UCSD-AML1 (cell line): Measurements from ENCODE around the gene PPP1R9B.

Experiments used
- DNase-seq: peaks from one replicate; lab custom pipeline; 2025; ENCODE audit not compliant: unreplicated experiment; lab: John Stamatoyannopoulos, UW

The PPP1R9B gene

GRCh38 chr17:50094753-50095619 is 55.5 kb downstream of the PPP1R9B start, which contains the start of gene PDK2:
Gene PDK2, plus strand, starts transcription at chr17:50095351. Its CDS starts 85 bp downstream, at chr17:50095436.
- DNase-seq, result peak; percentile 98

- DNase-seq, result peak; percentile 90
Measured at GRCh38 chr17:50094243-50094752, 56.2 kb downstream of the PPP1R9B start.

- no peak for DNase-seq
Measured at GRCh38 chr17:50093807-50094206, 56.7 kb downstream of the PPP1R9B start.

- no peak for DNase-seq
Measured at GRCh38 chr17:50093246-50093645, 57.2 kb downstream of the PPP1R9B start.

GRCh38 chr17:50091918-50092285 is 58.6 kb downstream of the PPP1R9B start:
- no peak for DNase-seq

GRCh38 chr17:50090971-50091917 is 59.2 kb downstream of the PPP1R9B start:
- DNase-seq, result no peak

- no peak for DNase-seq
Measured at GRCh38 chr17:50090071-50090470, 60.4 kb downstream of the PPP1R9B start.

- no peak for DNase-seq
Measured at GRCh38 chr17:50088952-50089825, 61.3 kb downstream of the PPP1R9B start.

GRCh38 chr17:50087912-50088405 is 62.5 kb downstream of the PPP1R9B start:
- no peak for DNase-seq

GRCh38 chr17:50087246-50087911 is 63.1 kb downstream of the PPP1R9B start:
- peak; percentile 74 for DNase-seq
